Measurements from ENCODE around the gene PGA5. TPM values are rescaled to one million over a fixed set of nuclear protein-coding genes. Genes with fewer than 3 reads are reported as not detected.
"Not testable (repeated sequence)": the region's sequence is repeated elsewhere in the genome, so short reads cannot be mapped to it uniquely, and the experiment has no call there.

PGA5 gene
- total RNA-seq, 4 donors from 2014 or later: 0.55 to 15.0 TPM; not detected in 2

DNA sequence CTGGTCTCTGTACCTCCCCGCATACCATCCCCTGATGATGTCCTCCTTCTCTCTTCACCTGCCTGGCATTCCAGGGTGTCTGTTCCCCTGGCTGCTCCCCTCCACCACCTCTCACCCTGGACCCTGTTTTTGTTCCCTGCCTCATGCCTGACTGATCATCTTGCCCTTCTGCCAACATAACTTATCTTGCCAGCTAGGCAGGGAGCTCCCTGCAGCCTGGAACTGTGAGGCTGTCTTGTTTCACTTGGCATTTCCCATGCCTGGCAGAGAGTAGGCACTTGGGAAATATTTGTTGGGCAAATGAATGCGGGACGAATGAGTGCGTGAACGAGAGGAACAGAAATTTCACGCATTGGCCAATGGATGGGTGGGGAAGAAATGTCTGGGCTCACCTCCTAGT lies 11.5 kb upstream of the PGA5 start:
- H3K4me3 ChIP-seq; DNase-seq; H3K4me1 ChIP-seq; H3K9me3 ChIP-seq; H3K27me3 ChIP-seq; intact Hi-C loops (cut with DNase I; ENCODE audit: low total_unique reads); in situ Hi-C loops (cut with MboI; ENCODE audit: low pct_ligation_motif_present in 1 of 4, low pct_unique_long_range_greater_than_20kb in 1 of 4, low sequenced_read_pairs in 3 of 4); H3K27ac ChIP-seq; H3K36me3 ChIP-seq: not testable (repeated sequence)
- WGBS, 2 donors (ENCODE audit: low coverage in 1 of 2): no CpG with 5 or more reads among the region's 6 CpGs

DNA sequence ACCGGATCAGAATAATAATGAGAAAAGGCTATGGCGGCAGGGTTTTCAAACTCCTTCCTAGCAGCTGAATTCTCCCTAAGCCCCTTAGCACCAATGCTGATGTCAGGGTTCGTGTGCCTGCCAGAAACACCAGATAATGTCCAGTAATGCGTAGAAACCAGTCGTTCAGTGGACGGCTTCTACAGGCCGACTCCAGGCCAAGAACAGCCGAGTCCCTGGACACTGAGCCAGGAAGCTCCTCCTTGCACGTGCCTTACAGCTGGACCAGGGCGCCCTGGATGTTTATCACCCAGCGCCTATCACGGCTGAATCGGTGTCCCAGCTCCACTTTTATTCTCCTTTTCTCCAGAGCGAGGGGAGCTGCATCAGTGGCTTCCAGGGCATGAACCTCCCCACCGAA lies 9.9 kb upstream of the PGA5 start:
- H3K27me3 ChIP-seq; H3K4me3 ChIP-seq; H3K9me3 ChIP-seq; intact Hi-C loops (cut with DNase I; ENCODE audit: low total_unique reads); H3K27ac ChIP-seq; H3K36me3 ChIP-seq; in situ Hi-C loops (cut with MboI; ENCODE audit: low pct_ligation_motif_present in 1 of 4, low pct_unique_long_range_greater_than_20kb in 1 of 4, low sequenced_read_pairs in 3 of 4); H3K4me1 ChIP-seq; DNase-seq: not testable (repeated sequence)
- no CpG with 5 or more reads among the region's 15 CpGs for WGBS, 2 donors (ENCODE audit: low coverage in 1 of 2)

DNA sequence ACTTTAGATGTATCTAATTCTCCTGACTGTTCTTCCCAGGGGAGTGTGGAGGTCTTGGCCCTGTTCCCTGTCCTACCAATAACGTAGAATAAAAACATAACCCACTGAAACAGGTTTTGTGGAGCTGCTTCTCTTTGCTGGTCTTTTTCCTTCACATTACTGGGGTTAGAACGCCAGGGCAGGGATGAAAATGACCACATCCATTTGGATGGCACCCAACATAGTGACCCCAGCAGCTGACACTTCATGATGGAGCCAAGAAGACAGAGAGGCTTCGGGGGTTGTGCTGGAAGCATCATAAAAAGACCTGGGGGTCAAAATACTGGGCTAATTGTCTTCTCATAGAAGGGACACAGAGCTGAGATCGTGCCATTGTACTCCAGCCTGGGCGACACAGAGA lies 9.4 kb upstream of the PGA5 start:
- H3K4me1 ChIP-seq; intact Hi-C loops (cut with DNase I; ENCODE audit: low total_unique reads); DNase-seq; in situ Hi-C loops (cut with MboI; ENCODE audit: low pct_ligation_motif_present in 1 of 4, low pct_unique_long_range_greater_than_20kb in 1 of 4, low sequenced_read_pairs in 3 of 4); H3K36me3 ChIP-seq; H3K27ac ChIP-seq; H3K9me3 ChIP-seq; H3K4me3 ChIP-seq; H3K27me3 ChIP-seq: not testable (repeated sequence)
- WGBS, 2 donors (ENCODE audit: low coverage in 1 of 2): no CpG with 5 or more reads among the region's 5 CpGs

DNA sequence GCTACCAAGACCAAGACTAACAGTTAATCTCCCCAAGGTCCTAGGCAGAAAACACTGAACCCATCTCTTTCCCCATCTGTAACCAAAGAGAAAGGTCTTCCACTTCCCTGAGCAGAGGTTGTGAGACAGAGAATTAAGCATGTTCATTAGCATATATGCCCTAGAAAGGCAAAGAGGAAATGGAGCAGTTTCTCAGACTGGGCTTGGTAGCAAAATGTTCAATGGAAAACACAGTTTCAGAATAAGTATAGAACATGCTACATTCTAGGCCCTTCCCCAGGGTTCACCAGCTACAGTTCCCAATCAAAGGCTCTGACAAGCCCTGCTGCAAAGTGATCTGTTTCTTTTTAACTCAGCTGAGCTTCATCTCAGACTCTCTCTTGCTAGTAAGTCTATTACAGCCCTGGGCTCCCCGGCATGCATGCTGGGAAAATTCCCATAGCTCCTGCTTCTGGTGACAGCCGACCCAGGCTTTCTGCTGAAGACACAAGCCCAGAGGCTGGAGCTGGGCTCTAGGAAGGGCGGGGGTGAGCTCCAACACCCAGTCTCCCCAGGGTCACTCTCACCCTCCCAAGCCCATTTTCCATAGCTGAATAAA lies 8.3 kb upstream of the PGA5 start:
- WGBS, 2 donors (ENCODE audit: low coverage in 1 of 2): no CpG with 5 or more reads among the region's 3 CpGs
- H3K9me3 ChIP-seq; H3K27me3 ChIP-seq; H3K27ac ChIP-seq; H3K4me3 ChIP-seq; intact Hi-C loops (cut with DNase I; ENCODE audit: low total_unique reads); DNase-seq; in situ Hi-C loops (cut with MboI; ENCODE audit: low pct_ligation_motif_present in 1 of 4, low pct_unique_long_range_greater_than_20kb in 1 of 4, low sequenced_read_pairs in 3 of 4); H3K4me1 ChIP-seq; H3K36me3 ChIP-seq: not testable (repeated sequence)

DNA sequence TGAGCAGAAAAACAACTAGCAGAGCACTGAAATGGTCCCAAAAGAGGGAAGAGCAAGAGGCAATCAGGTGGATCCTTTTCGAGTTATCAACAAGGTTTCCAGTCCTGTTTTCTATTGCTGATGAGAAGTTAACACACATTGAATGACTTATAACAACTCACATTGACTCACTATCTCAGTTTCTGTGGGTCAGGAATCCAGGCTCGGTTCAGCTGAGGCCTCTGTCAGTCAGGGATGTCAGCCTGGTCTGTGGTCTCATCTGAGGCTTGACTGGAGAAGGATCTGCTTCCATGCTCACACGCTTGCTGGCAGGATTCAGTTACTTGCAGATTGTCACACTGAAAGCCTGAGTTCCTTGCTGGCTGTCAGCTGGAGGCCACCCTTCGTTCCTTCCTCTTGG lies 3.8 kb upstream of the PGA5 start:
- H3K4me1 ChIP-seq; H3K27me3 ChIP-seq; H3K4me3 ChIP-seq; intact Hi-C loops (cut with DNase I; ENCODE audit: low total_unique reads); in situ Hi-C loops (cut with MboI; ENCODE audit: low pct_ligation_motif_present in 1 of 4, low pct_unique_long_range_greater_than_20kb in 1 of 4, low sequenced_read_pairs in 3 of 4); H3K9me3 ChIP-seq; DNase-seq; H3K27ac ChIP-seq; H3K36me3 ChIP-seq: not testable (repeated sequence)
- WGBS, 2 donors (ENCODE audit: low coverage in 1 of 2): no CpG with 5 or more reads among the region's 4 CpGs

DNA sequence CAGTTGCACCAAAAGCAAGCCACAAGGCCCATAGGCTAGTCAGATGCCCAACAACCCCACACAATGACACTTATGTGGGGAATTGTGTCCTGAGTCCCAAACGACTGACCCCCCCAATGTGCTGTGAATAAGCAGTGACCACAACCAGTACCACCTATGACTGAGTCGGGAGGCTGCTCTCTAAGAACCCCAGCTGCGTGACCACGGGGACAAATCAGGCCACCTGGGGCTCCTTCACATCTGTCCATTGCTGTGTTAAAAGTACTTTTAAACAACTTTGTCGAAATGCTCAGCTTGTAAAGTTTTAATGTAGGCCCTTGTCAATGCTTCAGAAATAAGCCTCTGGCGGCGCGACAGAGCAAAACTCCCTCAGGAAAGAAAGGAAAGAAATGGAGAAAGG lies 687 bp upstream of the PGA5 start:
- intact Hi-C loops (cut with DNase I; ENCODE audit: low total_unique reads); H3K27me3 ChIP-seq; H3K36me3 ChIP-seq; H3K27ac ChIP-seq; DNase-seq; in situ Hi-C loops (cut with MboI; ENCODE audit: low pct_ligation_motif_present in 1 of 4, low pct_unique_long_range_greater_than_20kb in 1 of 4, low sequenced_read_pairs in 3 of 4); H3K9me3 ChIP-seq; H3K4me3 ChIP-seq; H3K4me1 ChIP-seq: not testable (repeated sequence)
- WGBS, 2 donors (ENCODE audit: low coverage in 1 of 2): 79% methylated on average over 7 of the region's 8 CpGs; no CpG with 5 or more reads in 1 of the 2 donors

DNA sequence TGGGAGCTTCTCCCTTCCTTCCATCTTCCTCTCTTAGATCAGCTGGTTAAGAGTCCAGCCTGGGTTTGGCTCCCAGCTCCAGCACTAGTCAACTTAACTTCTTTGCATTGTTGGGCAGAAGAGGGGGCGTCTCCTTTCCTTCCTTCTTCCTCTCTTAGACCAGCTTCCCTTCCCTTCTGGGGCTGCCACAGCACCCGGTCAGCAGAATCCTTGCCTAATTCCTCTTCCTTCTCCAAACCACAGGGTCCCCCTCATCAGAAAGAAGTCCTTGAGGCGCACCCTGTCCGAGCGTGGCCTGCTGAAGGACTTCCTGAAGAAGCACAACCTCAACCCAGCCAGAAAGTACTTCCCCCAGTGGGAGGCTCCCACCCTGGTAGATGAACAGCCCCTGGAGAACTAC lies 551 bp downstream of the PGA5 start:
- no CpG with 5 or more reads among the region's 5 CpGs for WGBS, 2 donors (ENCODE audit: low coverage in 1 of 2)
- H3K4me3 ChIP-seq; intact Hi-C loops (cut with DNase I; ENCODE audit: low total_unique reads); H3K27me3 ChIP-seq; H3K36me3 ChIP-seq; DNase-seq; H3K27ac ChIP-seq; H3K4me1 ChIP-seq; in situ Hi-C loops (cut with MboI; ENCODE audit: low pct_ligation_motif_present in 1 of 4, low pct_unique_long_range_greater_than_20kb in 1 of 4, low sequenced_read_pairs in 3 of 4); H3K9me3 ChIP-seq: not testable (repeated sequence)

DNA sequence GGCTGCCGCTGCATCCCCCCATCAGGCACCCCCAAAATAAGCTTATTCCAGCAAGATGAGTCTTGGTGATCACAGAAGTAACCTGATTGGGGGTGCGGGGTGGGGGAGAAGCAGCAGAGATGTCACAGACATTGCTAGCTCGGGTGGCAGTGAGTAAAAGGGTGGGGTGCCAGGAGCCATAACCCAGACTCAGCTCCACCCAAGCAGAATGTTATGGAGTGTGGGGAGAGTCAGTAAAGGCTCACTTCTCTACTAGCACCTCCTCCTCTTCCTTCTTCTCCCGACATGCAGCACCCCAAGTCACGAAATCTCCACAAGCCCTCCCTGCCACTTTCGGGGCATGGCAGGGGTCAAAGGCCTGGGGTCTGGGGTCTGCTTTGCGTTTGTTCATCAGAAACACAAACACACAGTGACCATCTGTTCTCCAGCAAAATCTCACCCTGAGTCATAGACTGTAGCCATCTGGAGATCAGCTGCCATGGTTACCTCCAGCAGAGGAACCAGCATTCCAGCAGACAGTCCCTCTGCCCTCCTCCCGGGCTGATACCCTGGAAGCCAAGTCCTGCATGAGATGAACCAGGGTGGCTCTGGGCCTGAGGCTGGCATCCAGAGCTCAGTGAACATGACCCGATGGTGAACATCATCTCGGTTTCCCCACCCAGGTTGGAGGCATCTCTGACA lies 4.4 kb downstream of the PGA5 start:
- WGBS, 2 donors (ENCODE audit: low coverage in 1 of 2): no CpG with 5 or more reads among the region's 10 CpGs
- in situ Hi-C loops (cut with MboI; ENCODE audit: low pct_ligation_motif_present in 1 of 4, low pct_unique_long_range_greater_than_20kb in 1 of 4, low sequenced_read_pairs in 3 of 4); DNase-seq: not testable (repeated sequence)

DNA sequence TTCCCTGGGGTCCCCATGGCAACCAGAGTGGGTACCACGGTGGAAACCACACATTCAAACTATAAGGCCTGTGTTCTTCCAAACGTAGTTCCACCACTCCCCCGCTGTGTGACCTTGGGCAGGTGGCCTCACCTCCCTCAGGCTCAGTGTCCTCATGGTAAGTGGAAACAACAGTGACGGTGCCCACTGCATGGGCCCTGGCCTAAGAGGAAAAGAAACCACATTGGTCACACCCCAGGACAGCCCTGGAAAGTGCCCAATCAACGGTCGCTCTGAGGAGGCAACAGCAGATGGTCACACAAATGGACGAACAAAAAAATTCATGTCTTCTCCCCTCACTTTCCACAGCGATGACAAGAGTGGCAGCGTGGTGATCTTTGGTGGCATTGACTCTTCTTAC lies 7.1 kb downstream of the PGA5 start:
- in situ Hi-C loops (cut with MboI; ENCODE audit: low pct_ligation_motif_present in 1 of 4, low pct_unique_long_range_greater_than_20kb in 1 of 4, low sequenced_read_pairs in 3 of 4): not testable (repeated sequence)
- WGBS, 2 donors (ENCODE audit: low coverage in 1 of 2): 87% methylated on average over 9 of the region's 9 CpGs; no CpG with 5 or more reads in 1 of the 2 donors

More for the DNA sequence above, 4.4 kb downstream of the PGA5 start:
- H3K4me3 ChIP-seq; H3K36me3 ChIP-seq; H3K27me3 ChIP-seq; intact Hi-C loops (cut with DNase I; ENCODE audit: low total_unique reads); H3K9me3 ChIP-seq; H3K4me1 ChIP-seq; H3K27ac ChIP-seq: not testable (repeated sequence)

DNA sequence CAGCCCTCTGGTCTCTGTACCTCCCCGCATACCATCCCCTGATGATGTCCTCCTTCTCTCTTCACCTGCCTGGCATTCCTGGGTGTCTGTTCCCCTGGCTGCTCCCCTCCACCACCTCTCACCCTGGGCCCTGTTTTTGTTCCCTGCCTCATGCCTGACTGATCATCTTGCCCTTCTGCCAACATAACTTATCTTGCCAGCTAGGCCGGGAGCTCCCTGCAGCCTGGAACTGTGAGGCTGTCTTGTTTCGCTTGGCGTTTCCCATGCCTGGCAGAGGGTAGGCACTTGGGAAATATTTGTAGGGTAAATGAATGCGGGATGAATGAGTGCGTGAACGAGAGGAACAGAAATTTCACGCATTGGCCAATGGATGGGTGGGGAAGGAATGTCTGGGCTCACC lies 8.2 kb downstream of the PGA5 start:
- H3K27me3 ChIP-seq; H3K9me3 ChIP-seq; intact Hi-C loops (cut with DNase I; ENCODE audit: low total_unique reads); DNase-seq; H3K4me3 ChIP-seq; H3K36me3 ChIP-seq; in situ Hi-C loops (cut with MboI; ENCODE audit: low pct_ligation_motif_present in 1 of 4, low pct_unique_long_range_greater_than_20kb in 1 of 4, low sequenced_read_pairs in 3 of 4); H3K4me1 ChIP-seq; H3K27ac ChIP-seq: not testable (repeated sequence)
- WGBS, 2 donors (ENCODE audit: low coverage in 1 of 2): 70 to 92% methylated on average over 2 to 8 of the region's 8 CpGs

More for the DNA sequence above, 7.1 kb downstream of the PGA5 start:
- H3K27ac ChIP-seq; intact Hi-C loops (cut with DNase I; ENCODE audit: low total_unique reads); H3K4me3 ChIP-seq; H3K9me3 ChIP-seq; H3K27me3 ChIP-seq; H3K36me3 ChIP-seq; H3K4me1 ChIP-seq; DNase-seq: not testable (repeated sequence)
